ENCODE data around the gene GID8.
A peak's percentile ranks its signal among the peaks of the same experiment; 100 is the strongest.

Gene GID8

DNA sequence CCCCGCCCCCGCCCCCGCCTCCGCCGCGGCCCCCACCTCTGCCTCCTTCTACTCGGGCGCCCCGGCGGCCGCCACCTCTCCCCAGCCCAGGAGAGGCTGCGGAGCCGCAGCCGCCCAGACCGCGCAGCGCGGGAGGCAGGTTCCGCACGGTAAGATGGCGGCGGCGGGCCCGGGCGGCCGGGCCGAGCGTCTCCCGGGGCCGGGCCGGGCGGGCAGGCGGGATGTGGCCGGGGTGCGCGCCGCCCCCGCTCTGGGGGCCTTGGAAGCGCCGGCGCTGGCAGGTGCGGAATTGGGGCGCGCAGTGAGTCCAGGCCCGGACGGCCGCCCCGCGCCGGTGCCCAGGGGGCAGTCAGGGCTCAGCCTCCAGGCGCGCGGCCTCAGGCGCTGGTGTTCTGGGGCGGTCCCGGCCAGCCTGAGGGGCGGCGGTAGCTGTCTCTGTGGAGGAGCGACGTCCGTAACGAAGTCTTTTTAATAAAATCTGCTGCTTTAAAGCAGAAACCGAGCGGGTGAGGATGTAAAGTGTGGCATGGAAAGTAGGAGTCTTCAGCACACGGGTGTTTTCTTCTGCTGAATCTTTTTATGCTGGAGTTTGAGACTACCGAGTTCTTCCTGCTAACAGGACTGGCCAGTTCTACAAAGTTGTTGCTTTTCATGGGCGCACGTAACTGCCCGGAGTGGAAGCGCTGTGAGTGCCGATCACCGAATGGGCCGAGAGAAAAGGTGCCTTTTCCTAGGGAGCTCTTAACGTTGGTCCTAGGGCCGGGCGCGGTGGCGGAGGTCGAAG is at the start of gene GID8:
GID8 (plus strand) TSS at position 43 of the 784 bp plus-strand sequence. CDS start 3,356 bp downstream, outside the sequence.
- peak; percentile 28 for DNase-seq

DNA sequence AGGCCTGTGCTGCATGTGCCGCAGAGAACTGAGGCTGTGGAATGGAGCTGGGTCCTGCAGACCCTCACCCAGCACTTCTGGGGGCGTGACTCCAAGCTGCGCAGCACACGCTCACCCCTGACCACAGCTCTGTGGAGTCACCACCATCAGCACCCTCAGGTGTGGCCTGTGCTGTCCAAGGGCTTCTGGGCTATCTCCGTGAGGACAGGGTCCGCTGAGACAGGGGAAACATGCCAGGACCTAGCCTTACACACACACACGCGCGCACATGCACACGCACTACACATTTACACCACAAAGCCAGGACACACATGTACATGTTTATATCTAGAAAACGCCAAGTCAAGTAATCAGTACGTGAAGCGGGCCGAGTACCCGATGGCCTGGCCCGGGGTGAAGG is 49.5 kb upstream of the GID8 start:
- no peak for DNase-seq

DNA sequence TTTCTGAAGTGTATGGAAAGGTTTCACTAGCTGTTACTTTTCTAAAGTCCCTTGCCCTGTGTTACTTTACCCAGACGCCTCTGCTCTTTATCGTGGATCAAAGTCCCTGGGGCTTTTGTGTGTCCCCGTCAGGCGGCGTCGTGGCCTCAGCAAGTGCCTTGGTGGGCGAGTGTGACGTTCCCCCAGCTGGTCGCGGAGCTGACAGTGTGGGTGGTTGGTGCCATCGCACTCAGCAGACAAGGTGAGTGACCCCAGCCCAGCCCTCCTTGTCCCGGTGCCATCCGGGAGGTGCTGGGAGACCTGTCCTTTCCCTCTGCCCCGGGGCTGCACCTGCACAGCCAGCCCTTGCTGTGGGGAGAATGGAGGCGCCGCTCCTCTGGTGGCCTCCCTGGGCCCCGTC is 49.0 kb upstream of the GID8 start:
- no peak for DNase-seq

DNA sequence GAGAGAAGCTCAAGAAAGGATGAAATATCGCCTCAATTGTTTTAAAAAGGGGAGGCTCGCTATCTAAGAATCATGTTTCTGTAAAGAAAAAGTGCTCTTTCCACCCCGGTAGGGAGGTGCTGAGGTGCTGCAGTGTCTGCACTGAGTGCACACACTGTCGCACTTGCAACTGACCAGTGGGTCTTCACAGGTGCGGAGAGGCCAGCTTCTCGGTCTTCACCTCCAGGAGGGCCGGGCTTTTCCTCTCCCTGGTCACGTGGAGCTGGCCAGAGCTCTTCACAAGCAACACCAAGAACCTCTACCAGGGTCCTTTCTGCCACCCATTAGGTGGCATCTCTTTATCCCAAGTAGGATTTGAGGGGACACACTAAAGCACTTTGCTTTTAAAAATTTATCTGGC is 48.5 kb upstream of the GID8 start:
- DNase-seq, result no peak

DNA sequence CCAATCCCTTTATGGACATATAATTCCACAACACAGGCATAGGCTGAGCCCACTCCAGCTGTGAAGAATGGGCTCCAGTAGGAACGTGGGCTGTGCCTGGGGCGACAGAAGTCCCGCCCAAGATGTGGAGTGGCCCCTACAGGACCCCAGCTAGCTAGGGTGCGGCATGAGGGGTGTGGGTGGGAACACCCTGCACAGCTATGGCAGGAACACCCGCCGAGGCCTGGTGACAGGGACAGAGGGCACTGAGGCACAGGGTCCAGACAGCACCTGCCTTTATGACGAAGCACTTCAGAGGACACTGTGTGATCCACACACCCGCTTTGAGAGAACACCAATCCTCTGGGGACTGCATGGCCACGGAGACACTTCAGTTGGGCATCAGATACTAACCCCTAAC is 48.1 kb upstream of the GID8 start:
- DNase-seq, result no peak

DNA sequence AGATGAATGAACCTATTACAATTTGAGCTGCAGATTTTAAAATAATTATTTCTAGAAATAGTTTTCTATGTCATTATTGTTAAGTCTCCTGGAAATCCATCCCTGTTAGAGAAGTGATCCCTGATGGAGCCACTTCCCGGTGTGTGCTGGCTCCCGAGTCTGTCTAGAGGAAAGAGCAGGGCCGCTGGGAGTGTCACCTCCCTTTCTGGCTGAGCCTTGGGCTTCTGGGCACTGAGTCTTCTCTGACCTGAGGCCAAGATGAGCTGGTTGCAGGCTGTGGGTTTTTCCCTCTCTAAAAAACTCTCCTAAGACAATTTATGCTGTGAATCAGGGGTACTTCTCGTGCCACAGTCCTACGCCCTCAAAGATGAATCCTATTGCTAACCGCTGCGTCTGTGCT is 47.5 kb upstream of the GID8 start:
- no peak for DNase-seq

DNA sequence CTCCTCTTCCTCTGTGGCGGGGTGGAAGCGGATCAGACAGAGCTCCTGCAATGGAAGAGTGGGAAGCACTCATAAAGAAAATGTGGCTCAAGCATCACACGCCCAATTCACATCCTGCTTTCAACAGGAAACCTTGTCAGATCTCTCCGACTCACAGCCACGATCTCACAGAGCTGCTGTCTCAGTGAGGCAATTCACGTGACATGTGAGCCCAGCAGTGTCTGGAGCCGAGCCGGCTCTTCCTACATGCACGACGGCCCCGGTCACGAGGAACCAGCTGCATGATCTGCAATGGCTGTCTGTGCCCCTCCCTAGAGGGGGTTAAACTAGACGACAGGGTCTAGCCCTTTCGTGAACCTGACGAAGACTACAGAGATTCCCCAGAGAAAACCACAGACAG is 46.8 kb upstream of the GID8 start:
- no peak for DNase-seq

DNA sequence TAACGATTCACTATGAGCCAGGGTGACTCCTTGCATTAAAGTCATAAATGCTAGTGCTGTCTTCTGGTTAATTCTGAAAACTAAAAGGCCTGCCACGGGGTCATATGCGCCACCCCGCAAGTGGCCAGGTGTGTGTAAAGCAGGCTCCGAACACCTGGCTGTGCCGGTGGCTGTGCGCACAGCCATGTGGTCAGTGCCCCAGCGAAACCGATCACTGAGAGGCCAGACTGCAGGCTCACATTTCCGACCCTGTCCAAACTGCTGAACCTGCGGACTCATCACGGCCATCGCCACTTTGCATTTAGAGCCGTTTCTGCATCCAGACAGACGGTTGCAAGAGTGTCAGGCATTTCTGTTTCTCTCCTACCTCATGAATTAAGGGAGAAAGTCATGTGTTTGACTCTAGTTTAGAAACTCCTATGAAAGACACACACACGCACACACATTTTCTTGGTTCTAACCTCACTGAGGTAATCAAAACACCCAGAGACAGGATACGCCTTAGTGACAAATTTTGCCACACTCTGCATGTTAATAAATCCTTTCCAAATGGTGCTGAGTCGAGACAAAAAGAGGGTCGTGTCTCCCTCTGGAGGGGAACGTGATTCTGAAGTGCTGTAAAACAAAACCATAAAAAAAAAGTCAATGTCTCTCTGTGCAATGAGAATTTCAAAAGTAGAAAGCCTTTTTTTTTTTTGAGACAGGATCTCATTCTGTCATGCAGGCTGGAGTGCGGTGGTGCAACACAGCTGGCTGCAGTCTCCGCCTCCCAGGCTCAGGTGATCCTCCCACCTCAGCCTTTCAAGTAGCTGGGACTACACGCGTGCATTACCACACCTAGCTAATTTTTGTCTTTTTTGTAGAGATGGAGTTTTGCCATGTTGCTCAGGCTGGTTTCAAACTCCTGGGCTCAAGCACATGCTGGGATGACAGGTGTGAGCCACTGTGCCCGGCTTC is 45.3 kb upstream of the GID8 start:
- no peak for DNase-seq

DNA sequence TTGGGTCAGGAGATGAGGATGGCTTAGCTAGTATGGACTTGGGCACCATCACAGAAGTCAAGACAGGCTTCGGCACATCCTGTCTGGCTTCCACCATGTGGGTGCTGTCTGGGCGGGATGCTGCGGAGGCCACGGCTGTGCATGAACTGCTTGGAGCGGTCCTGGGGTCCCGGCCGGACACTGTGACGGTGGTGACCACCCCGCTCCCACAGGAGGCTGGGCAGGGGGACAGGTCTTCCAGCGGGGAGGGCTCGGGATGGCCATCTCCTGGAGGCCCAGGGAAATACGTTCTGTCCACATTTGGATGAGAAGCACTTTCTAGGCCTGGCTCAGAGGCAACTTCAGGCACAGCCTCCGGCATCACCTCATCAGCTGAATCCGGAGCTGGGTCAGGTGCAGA is 44.2 kb upstream of the GID8 start:
- DNase-seq, result no peak

DNA sequence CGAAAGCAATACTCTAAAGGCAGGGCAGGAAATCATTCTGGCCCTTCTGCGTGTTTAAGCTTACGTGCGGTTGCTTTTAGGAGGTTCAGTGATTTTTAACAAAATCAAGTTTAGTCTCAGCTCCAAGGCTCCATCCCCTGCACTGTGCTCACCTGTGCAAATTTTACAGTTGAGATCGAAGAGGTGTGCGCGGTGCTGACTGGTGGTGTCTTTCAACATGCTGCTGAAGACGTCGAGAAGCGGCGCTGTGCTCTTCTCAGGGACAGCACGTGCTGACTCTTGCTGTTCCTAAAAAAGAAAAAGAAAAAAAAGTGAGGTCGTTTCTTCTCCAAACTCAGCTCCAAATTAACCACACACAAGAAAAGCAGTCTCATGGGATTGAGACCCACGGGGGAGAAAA is 43.7 kb upstream of the GID8 start:
- no peak for DNase-seq

DNA sequence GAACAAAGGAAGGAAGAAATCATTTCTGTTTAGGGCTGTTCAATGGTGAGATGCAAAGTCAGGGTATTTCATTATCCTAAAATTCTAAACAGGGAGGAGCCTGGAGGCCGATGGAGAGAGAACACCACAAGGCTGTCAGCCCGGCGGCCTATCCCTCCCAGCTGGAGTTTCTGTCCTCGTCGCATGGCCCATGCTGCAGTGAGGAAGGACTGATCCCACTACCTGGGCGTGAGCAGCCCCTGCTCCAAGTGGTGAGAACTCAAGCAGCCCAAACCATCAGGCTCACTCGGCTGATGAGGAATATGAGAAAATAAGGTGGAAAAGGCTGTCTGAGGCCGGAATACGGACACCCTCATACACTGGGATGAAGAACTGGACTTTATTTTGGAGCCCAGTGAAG is 42.4 kb upstream of the GID8 start:
- DNase-seq, result no peak

DNA sequence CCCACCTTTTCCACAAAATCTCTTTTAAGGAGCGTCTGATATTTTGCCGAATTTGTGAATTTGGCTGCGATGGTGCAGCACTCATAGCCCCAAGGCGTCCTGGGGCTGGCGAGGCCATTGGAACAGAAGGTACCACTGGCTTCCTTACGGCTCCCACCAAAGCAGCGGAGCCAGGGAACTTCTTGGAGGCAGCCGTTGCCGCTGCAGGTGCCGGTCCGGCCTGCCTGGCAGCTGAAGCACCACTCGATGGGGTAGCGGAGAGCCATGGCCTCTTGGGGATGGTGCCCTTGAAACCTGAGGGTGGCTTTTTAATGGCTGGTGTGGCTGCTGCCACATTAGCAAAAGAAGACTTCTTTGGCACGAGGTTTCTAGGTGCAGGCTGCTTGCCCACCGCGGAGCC is 41.4 kb upstream of the GID8 start:
- DNase-seq, result no peak

DNA sequence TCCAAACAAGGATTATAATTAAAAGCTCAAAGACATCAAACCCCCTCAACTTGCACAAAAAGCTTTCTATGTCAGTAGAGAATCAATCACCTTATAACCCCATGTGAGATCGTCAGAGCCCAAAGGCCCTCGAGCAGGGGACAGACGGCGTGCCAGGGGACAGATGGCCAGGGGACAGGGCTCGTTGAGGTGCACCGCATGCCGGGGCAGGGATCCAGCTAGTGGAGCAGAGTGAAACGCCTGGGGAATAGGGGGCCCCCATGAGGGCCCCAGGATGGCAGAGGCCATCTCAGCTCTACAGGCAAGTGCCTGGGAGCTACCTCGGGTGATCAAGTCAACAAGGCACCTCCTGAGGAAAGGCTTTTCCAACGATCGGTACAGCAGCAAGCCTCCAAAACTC is 40.3 kb upstream of the GID8 start:
- no peak for DNase-seq

DNA sequence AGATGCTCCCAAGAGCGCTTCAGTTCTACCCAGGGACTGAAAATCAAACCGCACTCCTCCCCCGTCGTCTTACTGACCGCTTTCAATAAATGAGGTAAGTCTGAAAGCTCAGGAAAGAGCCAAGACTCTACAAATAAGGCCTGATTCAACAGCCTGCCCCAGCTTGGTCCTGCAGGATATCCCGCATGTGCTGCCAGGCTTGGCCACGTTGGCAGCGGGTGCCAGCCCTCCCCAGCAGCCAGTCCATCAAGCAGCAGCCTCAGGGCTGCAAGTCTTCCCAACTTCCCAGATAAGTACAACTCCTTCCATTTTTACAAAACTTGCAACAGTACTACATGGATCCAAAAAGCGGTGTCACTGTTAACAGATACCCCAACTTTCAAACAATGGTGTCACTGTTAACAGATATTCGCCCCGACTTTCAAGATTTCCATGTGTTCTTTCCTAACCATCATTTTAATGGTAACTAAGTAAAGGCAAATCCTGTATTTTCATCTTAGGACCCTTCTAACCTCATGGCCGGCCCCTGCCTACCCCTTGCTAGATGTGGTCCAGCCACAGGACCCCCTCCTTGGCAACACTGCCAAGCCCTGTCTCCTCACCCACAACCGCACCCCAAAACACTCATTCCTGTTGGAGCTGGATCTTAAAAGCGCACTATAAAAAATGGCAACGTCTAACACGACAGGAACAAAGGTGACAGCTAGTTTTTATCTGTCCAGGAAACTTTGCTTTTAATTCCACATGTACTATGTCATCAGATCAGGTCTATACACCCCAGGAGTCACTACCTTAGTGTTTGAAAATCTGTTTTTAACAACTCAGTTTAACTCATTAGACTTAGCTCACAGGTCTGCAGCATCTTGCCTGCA is 39.6 kb upstream of the GID8 start:
- DNase-seq, result no peak

DNA sequence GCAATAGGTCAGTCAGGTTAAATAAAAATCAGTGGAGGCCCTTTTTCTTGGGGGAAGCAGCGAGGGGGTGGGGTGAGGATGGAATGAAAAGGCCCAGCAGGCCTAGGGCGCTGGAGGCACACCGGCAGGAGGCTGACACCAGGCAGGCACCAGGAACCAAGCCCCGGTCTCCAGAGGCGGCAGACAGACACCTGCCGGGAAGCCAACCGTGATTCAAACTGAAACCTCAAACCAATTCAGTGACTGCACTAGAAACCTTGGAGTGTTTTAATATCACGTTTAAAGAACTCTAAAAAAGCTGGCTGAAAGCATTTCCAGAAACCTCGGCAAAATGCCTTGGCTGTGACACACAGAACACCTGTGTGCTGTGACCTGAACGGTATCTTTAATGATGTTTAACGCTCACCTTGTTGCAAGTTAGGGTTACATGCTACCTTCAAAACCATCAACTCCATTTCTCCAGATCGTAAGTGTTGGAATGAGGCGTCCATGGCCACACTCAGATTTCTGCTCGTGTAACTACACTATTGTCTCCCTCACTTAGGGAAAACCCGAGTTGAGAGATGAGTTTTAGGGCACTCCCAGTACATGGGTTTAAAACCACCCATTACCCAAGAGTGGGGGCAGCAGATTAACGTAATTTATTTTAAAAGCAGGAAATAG is 38.8 kb upstream of the GID8 start:
- DNase-seq, result no peak

DNA sequence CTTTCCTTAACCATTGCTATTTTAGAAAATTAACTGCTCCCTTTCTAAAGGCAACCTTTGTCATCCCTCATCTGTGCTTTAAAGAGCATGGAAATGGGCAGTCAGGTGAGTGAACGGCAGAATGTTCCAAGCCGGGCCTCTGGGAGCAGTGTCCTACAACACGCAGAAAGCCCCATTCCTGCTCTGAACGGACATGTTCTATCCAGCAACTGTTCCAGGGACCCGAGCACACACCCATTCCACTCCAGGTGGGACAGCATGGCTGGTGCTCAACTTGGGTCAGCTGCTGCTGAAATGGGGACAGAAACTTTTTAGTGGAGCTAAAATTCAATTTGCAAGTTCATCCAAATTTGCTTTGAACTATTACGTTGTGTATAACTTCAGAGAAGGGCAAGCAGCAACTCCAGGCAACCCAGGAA is 38.3 kb upstream of the GID8 start:
- no peak for DNase-seq

DNA sequence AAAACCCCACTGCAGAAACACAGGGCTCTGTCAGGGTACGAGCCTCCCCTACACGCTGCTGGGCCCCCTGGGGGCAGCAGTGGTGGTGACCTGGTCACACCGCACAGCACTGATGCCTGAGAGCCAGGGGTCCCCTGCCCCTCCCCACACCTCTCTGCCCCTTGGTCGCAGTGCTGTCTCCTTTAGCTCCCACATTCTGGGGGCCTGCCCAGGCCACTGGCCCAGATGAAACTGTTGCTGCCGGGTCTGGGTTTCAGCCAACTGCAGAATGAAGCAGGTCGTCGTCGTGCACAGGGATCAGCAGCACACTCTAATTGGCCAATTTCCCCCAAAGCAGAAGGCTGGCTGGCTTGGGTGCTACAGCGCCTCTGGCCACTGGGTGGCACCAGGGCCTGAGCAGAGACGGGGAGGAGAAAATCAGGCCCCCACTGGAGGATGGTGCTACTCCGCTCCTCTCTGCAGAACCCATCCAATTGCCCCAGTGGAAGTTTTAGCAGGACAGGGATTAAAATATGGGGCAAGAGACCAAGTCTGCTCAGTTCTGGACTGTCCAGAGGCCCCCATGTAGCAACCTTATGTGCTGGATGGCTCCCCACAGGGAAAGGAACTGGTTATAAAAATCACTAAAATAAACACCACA is 37.8 kb upstream of the GID8 start:
- DNase-seq, result peak; percentile 56

DNA sequence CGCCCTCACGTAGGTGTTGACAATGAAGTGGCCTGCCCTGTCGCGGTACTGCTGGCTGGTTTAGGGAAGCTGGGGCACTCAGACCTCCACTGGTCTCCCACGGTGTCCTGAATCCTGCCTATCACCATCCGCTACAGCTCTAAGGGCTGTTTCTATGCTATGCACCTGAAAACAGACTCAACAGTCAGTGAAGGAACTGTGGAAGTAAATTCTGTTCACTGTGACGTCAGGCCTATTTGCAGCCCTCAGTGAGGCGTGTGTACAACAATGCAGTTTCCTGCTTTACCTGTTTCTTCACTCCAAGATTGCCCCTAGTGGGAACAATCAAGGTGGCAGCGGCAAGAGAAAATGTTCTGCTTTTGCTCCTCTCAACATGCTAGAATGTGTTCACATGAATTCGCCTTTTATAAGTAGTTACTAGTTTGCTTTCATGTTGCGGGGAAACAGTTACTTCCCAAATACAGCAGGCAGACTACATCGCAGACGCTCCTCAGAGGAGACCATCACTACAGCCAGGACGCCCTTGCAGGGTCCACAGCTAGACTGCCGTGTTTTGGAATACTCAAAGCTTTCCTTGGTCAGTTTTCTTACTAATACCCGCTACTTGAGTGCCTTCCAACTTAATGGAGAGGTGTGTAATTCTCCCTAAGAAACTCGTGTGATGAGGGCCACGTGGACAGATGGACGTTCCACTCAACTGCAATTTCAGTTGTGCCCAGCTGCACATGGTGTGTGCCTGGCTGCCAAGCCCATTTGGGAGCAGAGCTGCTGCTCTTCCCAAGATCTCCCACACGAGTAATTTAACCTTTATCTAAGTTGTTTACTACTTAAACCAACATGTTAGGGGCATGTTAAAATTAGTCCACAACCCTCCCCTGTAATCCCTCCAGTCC is 37.0 kb upstream of the GID8 start:
- DNase-seq, result no peak

DNA sequence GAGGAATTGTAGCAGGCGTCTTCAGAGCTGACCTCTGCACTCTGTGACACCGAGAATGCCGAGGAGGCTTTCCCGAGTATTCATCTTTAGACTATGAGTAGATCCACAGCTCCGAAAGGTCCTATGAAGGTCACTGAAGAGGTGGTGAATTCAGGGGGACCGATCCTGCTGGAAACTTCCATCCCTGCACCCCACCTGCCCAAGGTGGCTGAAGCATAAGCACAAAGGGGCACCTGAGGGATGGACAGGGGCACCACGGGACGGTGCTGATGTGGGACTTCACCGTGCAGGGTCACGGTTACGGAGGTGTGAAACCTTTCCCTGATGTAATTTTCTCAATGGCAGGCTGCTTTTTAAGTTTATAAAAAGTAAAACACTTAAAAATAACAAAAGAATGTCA is 36.1 kb upstream of the GID8 start:
- DNase-seq, result no peak

DNA sequence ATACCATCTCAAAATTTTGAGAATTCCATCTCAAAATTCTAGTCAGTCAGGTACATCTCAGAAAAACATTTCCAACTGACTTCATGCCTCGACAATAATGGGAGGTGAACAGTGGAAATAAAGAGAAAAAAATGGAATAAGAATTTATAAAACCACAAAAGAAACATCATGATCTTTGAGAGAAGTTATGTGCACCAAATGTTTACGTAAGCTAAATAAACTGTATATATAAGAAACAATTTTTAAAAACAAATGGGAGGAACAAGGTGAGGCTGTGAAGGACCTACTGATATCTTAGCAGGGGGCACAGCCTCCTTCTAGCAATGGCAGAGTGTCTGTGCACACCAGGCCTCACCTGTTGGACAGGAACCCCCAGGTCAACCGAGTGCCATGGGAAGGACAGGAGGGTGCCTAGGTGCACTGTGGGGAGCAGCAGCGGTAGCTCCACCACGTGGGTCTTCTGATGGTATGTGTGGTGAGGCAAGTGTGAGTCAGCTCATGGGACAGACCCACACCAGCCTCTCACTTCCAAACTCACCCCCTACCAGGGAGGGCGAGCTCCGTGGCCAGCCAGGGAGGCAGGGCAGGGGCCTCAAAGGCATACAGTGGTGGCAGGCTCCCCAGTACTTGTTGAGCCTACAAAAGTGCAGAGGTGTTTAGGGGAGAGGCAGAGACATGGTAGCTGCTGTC is 34.9 kb upstream of the GID8 start:
- DNase-seq, result no peak

All from fibroblast of upper back skin (primary cell).